Breast epithelium (tissue), 3 donors: ENCODE measurements around the gene PTOV1.

Experiments used
- CTCF ChIP-seq, 3 donors: fragments of 450-650 bp; IDR thresholded peaks; one replicate each; pipeline ENCODE4 v1.5.1; 2016 to 2017; ENCODE audit warnings: antibody characterized with exemption in 3 of 3, mild to moderate bottlenecking in 3 of 3, moderate library complexity in 3 of 3
- POLR2A ChIP-seq: fragments of 450-650 bp; IDR thresholded peaks from one replicate; pipeline ENCODE4 v1.6.1; 2016; ENCODE audit warnings: antibody characterized with exemption, mild to moderate bottlenecking, moderate library complexity
- POLR2AphosphoS5 ChIP-seq, 3 donors: sonication (generic); formaldehyde crosslinking; IDR thresholded peaks; one replicate each; pipeline ENCODE4 v1.6.1; 2017; ENCODE audit warnings: antibody characterized with exemption in 3 of 3

GRCh38 chr19:49881186-49881585, 30.2 kb downstream of the PTOV1 start:
- TF ChIP-seq CTCF (IDR thresholded peaks at IDR 0.05) (no peak), POLR2A (no peak), POLR2AphosphoS5 (IDR thresholded peaks at IDR 0.05) (no peak)
